Sigmoid colon (tissue), 7 donors: Measurements from ENCODE around the gene AKAP9. TPM values are rescaled to one million over a fixed set of nuclear protein-coding genes. Genes with fewer than 3 reads are reported as not detected.

Experiments
- DNase-seq: peaks from one replicate; pipeline ENCODE4 v3.0.0-alpha.2; 2019
- H3K27ac ChIP-seq, 4 donors: fragments of 200-600 bp; sonication (generic); one replicate each; pipeline ENCODE4 v1.5.1; 2016 to 2019; ENCODE audit warnings: mild to moderate bottlenecking in 1 of 4
- H3K27me3 ChIP-seq, 3 donors: fragments of 200-600 bp; sonication (generic); one replicate each; pipeline ENCODE4 v1.5.1; 2019; ENCODE audit warnings: mild to moderate bottlenecking in 1 of 3
- H3K36me3 ChIP-seq, 4 donors: fragments of 200-600 bp; sonication (generic); one replicate each; pipeline ENCODE4 v1.5.1; 2016 to 2019
- H3K4me1 ChIP-seq, 4 donors: fragments of 200-600 bp; sonication (generic); one replicate each; pipeline ENCODE4 v1.5.1; 2017 to 2019
- H3K4me3 ChIP-seq, 4 donors: fragments of 200-600 bp; sonication (generic); one replicate each; pipeline ENCODE4 v1.5.1; 2017 to 2019; ENCODE audit warnings: mild to moderate bottlenecking in 2 of 4, moderate library complexity in 1 of 4
- H3K9me3 ChIP-seq, 4 donors: fragments of 200-600 bp in 3 of 4; sonication (generic) in 3 of 4; one replicate each; pipeline versions ENCODE4 v1.5.1 to v1.6.1; 2013 to 2019
- CTCF ChIP-seq, 4 experiments: fragments of 450-650 bp in 3 of 4; fragments of 200-600 bp in 1 of 4; IDR thresholded peaks; one replicate each; pipeline ENCODE4 v1.5.1; 2016 to 2019; ENCODE audit warnings: antibody characterized with exemption in 4 of 4, mild to moderate bottlenecking in 3 of 4, moderate library complexity in 2 of 4
- EP300 ChIP-seq, 4 donors: sonication (generic); formaldehyde crosslinking; IDR thresholded peaks; one replicate each; pipeline ENCODE4 v1.6.1; 2017; ENCODE audit warnings: antibody characterized with exemption in 4 of 4
- POLR2A ChIP-seq, 2 donors: fragments of 450-650 bp; IDR thresholded peaks; one replicate each; pipeline ENCODE4 v1.6.1; 2016; ENCODE audit warnings: antibody characterized with exemption in 2 of 2, mild to moderate bottlenecking in 2 of 2, moderate library complexity in 2 of 2
- POLR2AphosphoS5 ChIP-seq, 4 donors: sonication (generic); formaldehyde crosslinking; IDR thresholded peaks; one replicate each; pipeline ENCODE4 v1.6.1; 2017; ENCODE audit warnings: antibody characterized with exemption in 4 of 4
- WGBS, 2 donors: extraction: QIAGEN DNeasy Blood & Tissue Kit; methylation state at CpG; one replicate each; pipeline ENCODE4 v1.1.7; 2013; 5-methylcytosine and 5-hydroxymethylcytosine counted together
- intact Hi-C: fragments of 100-400 bp; cut with DNase I; formaldehyde crosslinking; loops from one replicate; pipeline ENCODE4 v1.15.1; 2023
- polyA plus RNA-seq, 3 donors: library from polyadenylated mRNA; stranded (reverse); fragments of 200-250 nt; gene quantifications; one replicate each; pipeline ENCODE4 v1.2.3, GENCODE V29; 2013
- total RNA-seq, 4 donors: library from RNA; depleted of rRNA; stranded (reverse); fragments of >200 nt; gene quantifications; one replicate each; pipeline ENCODE4 v1.1.0, GENCODE V29; 2016
- donor health status: healthy with polysubstance abuse.
- donor health status: Bipolar disorder and iron deficiency.
- donor health status: healthy.

Gene AKAP9
- total and polyA plus RNA-seq, 7 donors = 34.0 to 90.9 (median 59.9) TPM

GRCh38 chr7:92028686-92029085 is 88.0 kb downstream of the AKAP9 start:
- intact Hi-C loops = no loop called here
- no peaks in the 10 kb centered on the region for H3K9me3 ChIP-seq
- H3K4me3 ChIP-seq = no peak overlapping the region
- peaks cover 3 to 61% (median 14%) of the 10 kb centered on the region in 4 donors for H3K36me3 ChIP-seq
- TF ChIP-seq CTCF (IDR thresholded peaks at IDR 0.05) (no peak), POLR2A (IDR thresholded peaks at IDR 0.05) (no peak), POLR2AphosphoS5 (IDR thresholded peaks at IDR 0.05) (no peak), EP300 (IDR thresholded peaks at IDR 0.05) (no peak)
- DNase-seq = no peak
- peaks cover 0 to 4% (median 0%) of the 10 kb centered on the region in 4 donors for H3K4me1 ChIP-seq
- WGBS, 2 donors = 93 to 94% methylated on average over 1 of the region's 1 CpG
- no peak overlapping the region for H3K27ac ChIP-seq
- no peaks in the 10 kb centered on the region for H3K27me3 ChIP-seq

GRCh38 chr7:92034116-92034515 is 93.5 kb downstream of the AKAP9 start:
- DNase-seq = no peak
- no peak for TF ChIP-seq POLR2AphosphoS5 (IDR thresholded peaks at IDR 0.05)
- TF ChIP-seq EP300 (IDR thresholded peaks at IDR 0.05) = no peak
- no peak for TF ChIP-seq CTCF (IDR thresholded peaks at IDR 0.05)
- TF ChIP-seq POLR2A (IDR thresholded peaks at IDR 0.05) = no peak
- Histone ChIP-seq H3K36me3 (peaks cover 0 to 54% (median 4%) of the 10 kb centered on the region in 4 donors), H3K4me3 (no peak overlapping the region), H3K9me3 (no peaks in the 10 kb centered on the region), H3K27ac (no peak overlapping the region), H3K4me1 (no peaks in the 10 kb centered on the region), H3K27me3 (no peaks in the 10 kb centered on the region)
- 89% methylated on average over 2 of the region's 2 CpGs for WGBS, 2 donors
- intact Hi-C loops = no loop called here

- no peak for DNase-seq
- 97 to 100% methylated on average over 1 of the region's 1 CpG for WGBS, 2 donors
- H3K4me1 ChIP-seq = no peaks in the 10 kb centered on the region
- no peaks in the 10 kb centered on the region for H3K9me3 ChIP-seq
- intact Hi-C loops = no loop called here
- no peak overlapping the region for H3K4me3 ChIP-seq
- no peaks in the 10 kb centered on the region for H3K27me3 ChIP-seq
- H3K36me3 ChIP-seq = peaks cover 0 to 61% (median 2%) of the 10 kb centered on the region in 4 donors
- H3K27ac ChIP-seq = no peak overlapping the region
- TF ChIP-seq POLR2AphosphoS5 (IDR thresholded peaks at IDR 0.05) (no peak), POLR2A (IDR thresholded peaks at IDR 0.05) (no peak), EP300 (IDR thresholded peaks at IDR 0.05) (no peak), CTCF (IDR thresholded peaks at IDR 0.05) (no peak)
These were observed 94.9 kb downstream of the AKAP9 start for GRCh38 chr7:92035576-92035975.

- no peak overlapping the region for H3K27ac ChIP-seq
- H3K9me3 ChIP-seq = no peaks in the 10 kb centered on the region
- WGBS, 2 donors = 98 to 99% methylated on average over 1 of the region's 1 CpG
- no peak for TF ChIP-seq CTCF (IDR thresholded peaks at IDR 0.05)
- TF ChIP-seq POLR2A (IDR thresholded peaks at IDR 0.05) = no peak
- no peak for TF ChIP-seq EP300 (IDR thresholded peaks at IDR 0.05)
- no peak for TF ChIP-seq POLR2AphosphoS5 (IDR thresholded peaks at IDR 0.05)
- peaks cover under 1 to 49% (median 8%) of the 10 kb centered on the region in 4 donors for H3K36me3 ChIP-seq
- peaks cover 0 to 13% (median 10%) of the 10 kb centered on the region in 4 donors for H3K4me1 ChIP-seq
- DNase-seq = no peak
- no peaks in the 10 kb centered on the region for H3K27me3 ChIP-seq
- no peak overlapping the region for H3K4me3 ChIP-seq
- intact Hi-C loops = loop anchor here (5.0 to 10.0 kb wide), 2 partner anchors 37 to 155 kb away; partner anchors contain the start of gene MTERF1
These were observed 99.2 kb downstream of the AKAP9 start for GRCh38 chr7:92039900-92040299.
